ENCODE measurements around the gene PEX26.

- TF ChIP-seq, protein P1, sequence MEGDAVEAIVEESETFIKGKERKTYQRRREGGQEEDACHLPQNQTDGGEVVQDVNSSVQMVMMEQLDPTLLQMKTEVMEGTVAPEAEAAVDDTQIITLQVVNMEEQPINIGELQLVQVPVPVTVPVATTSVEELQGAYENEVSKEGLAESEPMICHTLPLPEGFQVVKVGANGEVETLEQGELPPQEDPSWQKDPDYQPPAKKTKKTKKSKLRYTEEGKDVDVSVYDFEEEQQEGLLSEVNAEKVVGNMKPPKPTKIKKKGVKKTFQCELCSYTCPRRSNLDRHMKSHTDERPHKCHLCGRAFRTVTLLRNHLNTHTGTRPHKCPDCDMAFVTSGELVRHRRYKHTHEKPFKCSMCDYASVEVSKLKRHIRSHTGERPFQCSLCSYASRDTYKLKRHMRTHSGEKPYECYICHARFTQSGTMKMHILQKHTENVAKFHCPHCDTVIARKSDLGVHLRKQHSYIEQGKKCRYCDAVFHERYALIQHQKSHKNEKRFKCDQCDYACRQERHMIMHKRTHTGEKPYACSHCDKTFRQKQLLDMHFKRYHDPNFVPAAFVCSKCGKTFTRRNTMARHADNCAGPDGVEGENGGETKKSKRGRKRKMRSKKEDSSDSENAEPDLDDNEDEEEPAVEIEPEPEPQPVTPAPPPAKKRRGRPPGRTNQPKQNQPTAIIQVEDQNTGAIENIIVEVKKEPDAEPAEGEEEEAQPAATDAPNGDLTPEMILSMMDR (IDR thresholded peaks at IDR 0.05; ENCODE audit: poor library complexity, severe bottlenecking): no peak
- no peak for TF ChIP-seq EP300 (conservative IDR thresholded peaks at IDR 0.05; ENCODE audit: poor library complexity, severe bottlenecking)
- TF ChIP-seq, protein P2, sequence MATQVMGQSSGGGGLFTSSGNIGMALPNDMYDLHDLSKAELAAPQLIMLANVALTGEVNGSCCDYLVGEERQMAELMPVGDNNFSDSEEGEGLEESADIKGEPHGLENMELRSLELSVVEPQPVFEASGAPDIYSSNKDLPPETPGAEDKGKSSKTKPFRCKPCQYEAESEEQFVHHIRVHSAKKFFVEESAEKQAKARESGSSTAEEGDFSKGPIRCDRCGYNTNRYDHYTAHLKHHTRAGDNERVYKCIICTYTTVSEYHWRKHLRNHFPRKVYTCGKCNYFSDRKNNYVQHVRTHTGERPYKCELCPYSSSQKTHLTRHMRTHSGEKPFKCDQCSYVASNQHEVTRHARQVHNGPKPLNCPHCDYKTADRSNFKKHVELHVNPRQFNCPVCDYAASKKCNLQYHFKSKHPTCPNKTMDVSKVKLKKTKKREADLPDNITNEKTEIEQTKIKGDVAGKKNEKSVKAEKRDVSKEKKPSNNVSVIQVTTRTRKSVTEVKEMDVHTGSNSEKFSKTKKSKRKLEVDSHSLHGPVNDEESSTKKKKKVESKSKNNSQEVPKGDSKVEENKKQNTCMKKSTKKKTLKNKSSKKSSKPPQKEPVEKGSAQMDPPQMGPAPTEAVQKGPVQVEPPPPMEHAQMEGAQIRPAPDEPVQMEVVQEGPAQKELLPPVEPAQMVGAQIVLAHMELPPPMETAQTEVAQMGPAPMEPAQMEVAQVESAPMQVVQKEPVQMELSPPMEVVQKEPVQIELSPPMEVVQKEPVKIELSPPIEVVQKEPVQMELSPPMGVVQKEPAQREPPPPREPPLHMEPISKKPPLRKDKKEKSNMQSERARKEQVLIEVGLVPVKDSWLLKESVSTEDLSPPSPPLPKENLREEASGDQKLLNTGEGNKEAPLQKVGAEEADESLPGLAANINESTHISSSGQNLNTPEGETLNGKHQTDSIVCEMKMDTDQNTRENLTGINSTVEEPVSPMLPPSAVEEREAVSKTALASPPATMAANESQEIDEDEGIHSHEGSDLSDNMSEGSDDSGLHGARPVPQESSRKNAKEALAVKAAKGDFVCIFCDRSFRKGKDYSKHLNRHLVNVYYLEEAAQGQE (IDR thresholded peaks at IDR 0.05; ENCODE audit: borderline replicate concordance): no peak
- TF ChIP-seq EZH2 (IDR thresholded peaks at IDR 0.05; ENCODE audit: borderline replicate concordance, insufficient read depth, low read length, poor library complexity, severe bottlenecking): no peak
- TF ChIP-seq POLR2AphosphoS5 (IDR thresholded peaks at IDR 0.05): no peak
- TF ChIP-seq SMC3 (conservative IDR thresholded peaks at IDR 0.05; ENCODE audit: poor library complexity): no peak
- no peak for TF ChIP-seq RAD21 (conservative IDR thresholded peaks at IDR 0.05)
- no peak for TF ChIP-seq TAF1 (IDR thresholded peaks at IDR 0.05; ENCODE audit: low read depth)
- TF ChIP-seq MXI1 (conservative IDR thresholded peaks at IDR 0.05; ENCODE audit: poor library complexity, severe bottlenecking): no peak
These were observed 59.0 kb downstream of the PEX26 start for GRCh38 chr22:18136563-18137320.

All from neural cell (in vitro differentiated cells).